22Rv1 (cell line): ENCODE data around the gene ANXA4.

ENCODE experiments used
- H3K27ac ChIP-seq: fragments of 450-650 bp; 2 replicates; pipeline ENCODE4 v1.5.1; 2017
- CTCF ChIP-seq: fragments of 450-650 bp; IDR thresholded peaks from 2 replicates; pipeline ENCODE4 v1.5.1; 2017; ENCODE audit warnings: mild to moderate bottlenecking
- ZFX ChIP-seq: fragments of 450-650 bp; IDR thresholded peaks from 2 replicates; pipeline ENCODE4 v1.6.1; 2017; ENCODE audit warnings: antibody characterized with exemption, borderline replicate concordance

Gene ANXA4

DNA sequence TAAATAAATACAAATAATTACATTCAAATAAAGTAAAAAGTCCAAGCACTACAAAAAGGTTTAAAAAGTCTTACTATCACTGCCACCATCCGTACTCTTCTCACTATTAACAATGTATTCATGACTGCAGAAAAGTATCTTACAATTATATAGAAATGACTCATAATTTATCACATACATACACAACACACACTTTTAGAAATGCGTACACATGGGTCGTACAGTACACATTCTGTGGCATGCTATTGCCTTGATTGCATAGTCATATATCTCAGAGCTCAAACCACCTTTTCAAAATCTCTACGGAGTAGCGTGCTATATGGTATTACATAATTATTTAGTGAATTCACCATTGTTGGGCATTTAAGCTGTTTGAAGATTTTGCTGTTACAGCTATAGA, 41.6 kb upstream of the ANXA4 start:
- no peak overlapping the region for H3K27ac ChIP-seq
- no peak for TF ChIP-seq ZFX
- no peak for TF ChIP-seq CTCF

DNA sequence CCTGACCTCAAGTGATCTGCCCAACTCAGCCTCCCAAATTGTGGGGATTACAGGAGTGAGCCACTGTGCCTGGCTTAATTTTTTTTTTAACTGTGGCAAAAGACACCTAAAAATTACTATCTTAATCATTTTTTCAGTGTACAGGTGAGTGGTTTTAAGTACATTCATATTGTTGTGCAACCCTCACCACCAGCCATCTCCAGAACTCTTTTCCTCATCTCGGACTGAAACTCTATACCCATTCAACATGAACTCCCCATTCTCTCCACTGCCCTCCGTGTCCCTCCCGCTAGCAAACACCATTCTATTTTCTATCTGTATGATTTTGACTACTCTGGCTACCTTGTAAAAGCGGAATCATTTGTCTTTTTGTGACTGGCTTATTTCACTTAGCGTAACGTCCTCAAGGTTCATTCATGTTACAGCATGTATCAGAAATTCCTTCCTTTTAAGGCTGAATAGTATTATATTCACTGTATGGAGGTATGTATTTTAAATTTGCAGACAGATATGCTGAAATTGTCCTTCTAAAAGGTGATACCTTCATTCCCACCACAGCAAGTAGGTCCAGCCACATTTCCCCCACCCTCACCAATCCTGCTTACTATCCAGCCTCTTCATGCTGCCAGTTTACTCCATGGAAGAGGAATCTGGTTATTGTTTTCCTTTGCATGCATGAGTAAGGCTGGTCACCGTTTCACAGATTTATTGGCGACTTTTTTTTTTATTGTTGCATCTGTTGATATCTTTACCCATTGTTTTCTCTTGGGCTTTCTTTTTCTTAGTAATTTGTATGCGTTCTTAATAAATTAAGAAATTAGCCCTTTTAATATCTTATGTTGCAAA, 40.6 kb upstream of the ANXA4 start:
- TF ChIP-seq ZFX = no peak
- no peak for TF ChIP-seq CTCF
- no peak overlapping the region for H3K27ac ChIP-seq

- TF ChIP-seq ZFX (no peak), CTCF (no peak)
These were observed 38.7 kb upstream of the ANXA4 start for GRCh38 chr2:69703189-69703588.

DNA sequence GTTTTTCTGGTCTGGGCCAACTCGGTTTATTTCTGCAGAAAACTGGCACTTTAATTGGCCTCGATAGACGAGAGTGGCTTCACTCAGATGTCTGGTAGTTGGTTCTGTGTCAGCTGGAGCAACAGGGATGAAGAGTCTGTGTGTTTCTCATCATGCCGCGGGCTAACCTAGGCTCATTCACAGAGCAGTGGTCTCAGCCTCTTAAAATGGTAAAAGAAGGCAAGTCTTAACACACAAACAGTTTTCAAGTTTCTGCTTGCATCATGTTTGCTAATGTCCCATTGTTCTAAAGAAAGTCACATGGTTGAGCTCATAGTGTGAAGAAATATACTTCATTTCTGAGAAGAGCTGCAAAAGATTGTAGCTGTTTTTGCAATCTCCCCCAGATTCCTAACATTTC, 37.5 kb upstream of the ANXA4 start:
- H3K27ac ChIP-seq = no peak overlapping the region

More at GRCh38 chr2:69703189-69703588, 38.7 kb upstream of the ANXA4 start:
- no peak overlapping the region for H3K27ac ChIP-seq

DNA sequence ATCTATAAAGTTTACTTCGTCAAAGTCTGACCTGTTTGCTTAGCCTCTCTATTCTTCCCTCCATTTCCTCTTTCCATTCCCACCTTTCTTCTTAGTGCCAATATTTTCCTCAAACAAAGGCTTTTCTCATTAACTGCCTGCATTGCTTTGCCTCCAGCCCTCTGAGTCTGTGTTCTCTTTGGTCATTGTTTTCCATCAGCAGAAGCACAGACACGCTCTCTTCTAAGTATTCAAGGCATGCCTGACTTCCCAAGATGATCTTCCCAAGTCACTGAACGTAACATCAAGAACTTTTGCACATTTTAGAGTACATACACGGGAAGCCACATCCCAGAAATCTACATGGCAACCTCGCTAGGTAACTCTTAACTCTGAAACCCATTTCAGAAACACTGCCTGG, 32.6 kb upstream of the ANXA4 start:
- no peak overlapping the region for H3K27ac ChIP-seq
- no peak for TF ChIP-seq CTCF
- TF ChIP-seq ZFX = no peak

More for the DNA sequence above, 37.5 kb upstream of the ANXA4 start:
- TF ChIP-seq CTCF = no peak
- no peak for TF ChIP-seq ZFX

DNA sequence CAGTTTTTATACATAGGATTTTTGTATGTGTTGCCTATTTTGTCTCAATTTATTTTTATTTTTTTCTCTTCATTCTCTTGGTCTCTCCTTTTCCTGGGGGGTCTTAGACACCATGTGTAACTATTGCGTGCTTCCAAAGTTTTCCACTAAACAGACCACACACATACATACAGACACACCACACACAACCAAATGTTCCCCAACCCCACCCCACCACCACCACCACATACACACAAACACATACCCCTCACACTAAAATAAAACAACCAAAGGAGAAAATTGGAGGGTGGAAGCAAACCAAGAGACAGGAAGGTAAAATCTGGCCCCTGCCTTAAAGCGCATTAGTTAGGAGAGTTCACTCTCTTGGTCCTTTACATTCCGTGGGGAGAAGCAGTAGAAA, 30.0 kb upstream of the ANXA4 start:
- TF ChIP-seq ZFX (no peak), CTCF (no peak)

DNA sequence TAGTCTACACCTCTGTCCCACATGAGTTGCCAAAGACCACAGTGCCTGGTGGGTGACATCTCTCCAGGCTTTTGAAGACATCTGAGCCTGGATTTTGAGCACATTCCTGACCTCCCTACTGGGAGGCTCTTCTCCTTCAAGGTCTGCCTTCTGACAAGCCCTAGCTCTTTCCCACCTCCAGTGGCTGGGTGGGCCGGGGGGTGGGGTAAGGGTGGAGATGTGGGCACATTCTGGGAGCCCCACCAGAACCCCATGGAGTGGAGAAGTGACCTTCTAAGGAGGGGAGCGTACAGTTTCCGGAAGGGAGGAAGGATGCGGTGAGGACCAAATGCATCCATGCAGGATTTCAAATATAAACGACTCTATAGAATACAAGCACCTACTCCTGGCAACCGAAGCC, 27.9 kb upstream of the ANXA4 start:
- TF ChIP-seq CTCF (no peak), ZFX (no peak)
- H3K27ac ChIP-seq = no peak overlapping the region

More for the DNA sequence above, 30.0 kb upstream of the ANXA4 start:
- no peak overlapping the region for H3K27ac ChIP-seq
